GM19193 (cell line): ENCODE results near the gene COX10.

ENCODE experiments used
- POLR2A ChIP-seq: IDR thresholded peaks from 4 replicates; pipeline ENCODE4 v1.6.1; 2011; ENCODE audit not compliant: insufficient read depth, insufficient read length; ENCODE audit errors: extremely low read depth

COX10 gene

DNA sequence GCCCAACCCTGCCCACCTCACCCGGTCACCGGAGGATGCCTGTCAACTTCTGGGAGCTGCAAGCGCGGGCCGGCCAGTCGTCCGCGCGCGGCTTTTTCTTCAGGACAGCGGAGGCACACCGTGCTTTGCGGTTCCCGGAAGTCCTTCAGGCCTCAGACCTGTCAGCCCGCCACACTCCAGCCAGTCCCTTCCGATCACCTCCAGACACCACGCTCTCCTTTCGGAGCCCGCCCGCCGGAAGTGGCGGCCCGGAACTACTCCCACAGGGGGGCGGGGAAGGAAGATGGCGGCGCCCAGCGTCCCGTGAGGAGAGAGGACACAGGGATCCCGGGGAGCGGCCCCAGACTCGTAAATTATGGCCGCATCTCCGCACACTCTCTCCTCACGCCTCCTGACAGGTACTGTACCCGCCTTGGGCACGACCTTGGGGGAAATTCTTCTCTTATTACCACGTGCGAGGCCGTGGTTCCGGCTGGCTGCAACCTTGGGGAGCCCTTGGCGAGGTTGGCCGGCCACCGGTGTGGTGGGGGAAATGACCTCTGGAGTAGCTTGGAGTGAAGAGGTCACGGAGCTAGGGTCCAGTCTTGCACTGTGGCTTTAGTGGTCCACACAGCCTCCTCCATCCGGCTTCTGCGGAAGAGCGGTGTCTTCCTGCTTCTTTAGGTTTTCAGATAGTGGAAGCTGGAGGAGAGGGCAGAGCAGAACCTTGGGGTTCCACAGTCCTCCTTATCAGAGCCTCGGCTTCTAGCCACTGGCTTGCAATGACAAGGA is at the start of gene COX10:
TSS of gene COX10 (plus strand) at position 254 of the 771 bp plus-strand sequence. CDS start at position 356, 102 bp downstream.
- TF ChIP-seq POLR2A: peak; percentile 93

- TF ChIP-seq POLR2A: no peak
Observed at GRCh38 chr17:14032234-14032633, 37.1 kb upstream of the COX10 start.

- TF ChIP-seq POLR2A: no peak
Observed at GRCh38 chr17:14033166-14033565, 36.1 kb upstream of the COX10 start.

- TF ChIP-seq POLR2A: no peak
Observed at GRCh38 chr17:14037453-14037852, 31.9 kb upstream of the COX10 start.

- TF ChIP-seq POLR2A: no peak
Observed at GRCh38 chr17:14038206-14038605, 31.1 kb upstream of the COX10 start.

GRCh38 chr17:14042411-14042810 is 26.9 kb upstream of the COX10 start:
- TF ChIP-seq POLR2A: no peak

DNA sequence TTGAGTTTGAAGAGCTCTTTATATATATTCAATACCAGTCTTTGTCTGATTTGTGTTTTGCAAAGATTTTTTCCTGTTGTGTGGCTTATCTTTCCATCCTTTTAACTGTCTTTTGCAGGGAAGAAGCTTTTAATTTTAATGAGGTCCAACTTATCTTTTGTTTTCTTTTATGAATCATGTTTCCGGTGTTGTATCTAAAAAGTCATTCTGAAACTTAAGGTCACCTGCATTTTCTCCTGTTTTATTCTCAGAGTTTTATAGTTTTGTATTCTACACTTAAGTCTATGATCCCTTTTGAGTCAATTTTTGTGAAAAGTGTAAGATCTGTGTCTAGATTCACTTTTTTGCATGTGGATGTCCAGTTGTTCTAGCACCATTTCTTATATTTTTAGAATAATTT is 24.6 kb upstream of the COX10 start:
- TF ChIP-seq POLR2A: no peak

DNA sequence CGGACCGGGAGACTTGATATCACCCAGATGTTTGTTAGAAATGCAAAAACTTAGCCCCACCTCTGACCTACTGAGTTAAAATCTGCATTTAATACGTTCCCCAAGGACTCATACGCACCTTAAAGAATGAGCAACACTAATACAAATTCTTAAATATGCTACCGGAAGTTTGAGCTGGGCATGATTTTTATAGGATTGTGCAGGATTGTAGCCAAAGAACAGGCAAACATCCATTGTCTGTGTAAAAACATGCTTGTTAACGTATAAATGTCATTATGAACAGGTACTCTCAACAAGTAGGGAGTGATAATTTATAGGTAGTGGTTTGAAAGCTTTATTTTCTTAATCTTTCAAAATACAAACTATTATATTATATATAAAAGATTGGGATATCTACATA is 22.3 kb upstream of the COX10 start:
- TF ChIP-seq POLR2A: no peak

GRCh38 chr17:14047591-14047990 is 21.7 kb upstream of the COX10 start:
- TF ChIP-seq POLR2A: no peak

DNA sequence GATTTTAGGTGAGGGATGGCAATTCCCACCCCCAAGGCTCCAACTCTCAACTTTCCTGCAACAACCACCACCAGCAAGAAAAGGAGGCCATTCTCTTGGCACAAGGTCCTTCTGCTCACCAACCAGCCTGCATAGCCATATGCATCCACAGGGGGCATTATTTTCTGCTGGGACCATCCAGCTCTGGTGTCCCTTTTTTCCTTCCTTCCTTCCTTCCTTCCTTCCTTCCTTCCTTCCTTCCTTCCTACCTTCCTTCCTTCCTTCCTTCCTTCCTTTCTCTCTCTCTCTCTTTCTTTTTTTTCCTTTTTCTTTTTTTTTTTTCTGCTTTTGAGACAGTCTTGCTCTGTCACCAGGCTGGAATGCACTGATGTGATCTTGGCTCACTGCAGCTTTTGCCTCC is 21.1 kb upstream of the COX10 start:
- no peak for TF ChIP-seq POLR2A

GRCh38 chr17:14050616-14051015 is 18.7 kb upstream of the COX10 start:
- TF ChIP-seq POLR2A: no peak

DNA sequence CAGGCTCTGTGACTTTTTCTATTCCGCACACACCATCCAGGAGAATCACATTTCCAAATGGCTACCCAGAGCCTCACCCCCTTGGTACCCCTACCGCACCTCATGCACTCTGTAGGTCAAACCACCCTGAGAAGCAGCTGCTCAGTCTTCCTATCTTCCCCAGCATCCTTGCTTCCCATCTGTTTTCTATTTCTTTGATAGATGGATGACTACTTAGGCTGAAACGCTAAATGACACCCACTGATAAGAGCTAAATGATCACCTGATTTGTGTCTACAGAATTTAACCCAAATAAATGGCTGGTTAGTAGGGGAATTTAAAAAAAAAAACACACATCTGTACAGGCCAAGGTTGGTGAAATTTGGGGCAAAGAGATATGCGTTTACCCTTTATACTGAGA is 17.6 kb upstream of the COX10 start:
- no peak for TF ChIP-seq POLR2A

GRCh38 chr17:14052886-14053615 is 16.3 kb upstream of the COX10 start:
- no peak for TF ChIP-seq POLR2A

GRCh38 chr17:14057591-14057990 is 11.7 kb upstream of the COX10 start:
- TF ChIP-seq POLR2A: no peak

GRCh38 chr17:14058051-14058450 is 11.3 kb upstream of the COX10 start:
- TF ChIP-seq POLR2A: no peak

DNA sequence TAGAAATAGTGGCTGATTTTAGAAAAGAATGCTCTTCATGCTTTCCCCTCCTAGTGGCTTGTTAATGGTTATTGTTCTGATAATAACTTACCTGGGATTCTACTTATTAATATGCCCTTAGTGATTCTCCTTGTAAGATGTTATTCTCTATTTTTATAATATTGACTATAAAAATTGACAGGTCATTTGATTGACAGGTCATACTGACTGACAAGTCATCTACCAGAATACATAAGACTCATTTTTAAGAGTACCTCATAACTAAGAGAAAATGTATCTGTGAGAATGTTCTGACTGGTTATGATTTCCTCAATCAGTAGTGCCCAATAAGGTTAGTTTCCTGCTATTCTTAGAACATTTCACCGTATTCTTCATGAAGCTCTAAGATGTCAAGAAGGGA is 8.6 kb upstream of the COX10 start:
- TF ChIP-seq POLR2A: no peak
